ENCODE results near the gene CHD9NB.
"Not testable (repeated sequence)": the region's sequence is repeated elsewhere in the genome, so short reads cannot be mapped to it uniquely, and the experiment has no call there.

Gene CHD9NB

GRCh38 chr16:53083119-53083518, 30.4 kb upstream of the CHD9NB start:
- no peak for DNase-seq (ENCODE audit: low read depth)

- DNase-seq (ENCODE audit: low read depth) = no peak
Measured at GRCh38 chr16:53082509-53082908, 29.8 kb upstream of the CHD9NB start.

- DNase-seq (ENCODE audit: low read depth) = no peak
Measured at GRCh38 chr16:53081686-53082407, 29.1 kb upstream of the CHD9NB start.

- DNase-seq (ENCODE audit: low read depth) = no peak
Measured at GRCh38 chr16:53081032-53081424, 28.3 kb upstream of the CHD9NB start.

GRCh38 chr16:53080345-53081031, 27.8 kb upstream of the CHD9NB start:
- no peak for DNase-seq (ENCODE audit: low read depth)

GRCh38 chr16:53078765-53079485, 26.2 kb upstream of the CHD9NB start:
- DNase-seq (ENCODE audit: low read depth) = no peak

- no peak for DNase-seq (ENCODE audit: low read depth)
Measured at GRCh38 chr16:53078247-53078646, 25.6 kb upstream of the CHD9NB start.

GRCh38 chr16:53075461-53075860, 22.8 kb upstream of the CHD9NB start:
- not testable (repeated sequence) for DNase-seq (ENCODE audit: low read depth)

- not testable (repeated sequence) for DNase-seq (ENCODE audit: low read depth)
Measured at GRCh38 chr16:53074296-53074695, 21.6 kb upstream of the CHD9NB start.

- no peak for DNase-seq (ENCODE audit: low read depth)
Measured at GRCh38 chr16:53073022-53073421, 20.3 kb upstream of the CHD9NB start.

- no peak for DNase-seq (ENCODE audit: low read depth)
Measured at GRCh38 chr16:53071748-53072301, 19.1 kb upstream of the CHD9NB start.

- DNase-seq (ENCODE audit: low read depth) = no peak
Measured at GRCh38 chr16:53069772-53070171, 17.1 kb upstream of the CHD9NB start.

- DNase-seq (ENCODE audit: low read depth) = no peak
Measured at GRCh38 chr16:53068423-53068833, 15.7 kb upstream of the CHD9NB start.

- DNase-seq (ENCODE audit: low read depth) = no peak
Measured at GRCh38 chr16:53067675-53068074, 15.0 kb upstream of the CHD9NB start.

GRCh38 chr16:53065461-53066061, 12.9 kb upstream of the CHD9NB start:
- no peak for DNase-seq (ENCODE audit: low read depth)

- DNase-seq (ENCODE audit: low read depth) = no peak
Measured at GRCh38 chr16:53064081-53064578, 11.4 kb upstream of the CHD9NB start.

GRCh38 chr16:53061701-53062159, 9.0 kb upstream of the CHD9NB start:
- no peak for DNase-seq (ENCODE audit: low read depth)

- no peak for DNase-seq (ENCODE audit: low read depth)
Measured at GRCh38 chr16:53061256-53061655, 8.6 kb upstream of the CHD9NB start.

GRCh38 chr16:53059672-53060071, 7.0 kb upstream of the CHD9NB start:
- no peak for DNase-seq (ENCODE audit: low read depth)

- no peak for DNase-seq (ENCODE audit: low read depth)
Measured at GRCh38 chr16:53058882-53059281, 6.2 kb upstream of the CHD9NB start.

GRCh38 chr16:53058441-53058840, 5.7 kb upstream of the CHD9NB start:
- no peak for DNase-seq (ENCODE audit: low read depth)

GRCh38 chr16:53057658-53058057, 5.0 kb upstream of the CHD9NB start:
- DNase-seq (ENCODE audit: low read depth) = no peak

Measured in T-helper 22 cell (primary cell).